Liver (tissue), 9 donors: ENCODE results near the gene DIP2B. TPM values are rescaled to one million over a fixed set of nuclear protein-coding genes. Genes with fewer than 3 reads are reported as not detected.

Source experiments
- DNase-seq: peaks from one replicate; pipeline ENCODE4 v3.0.0-alpha.2; 2017; ENCODE audit warnings: low spot score
- H3K27ac ChIP-seq, 2 donors: one replicate each; pipeline ENCODE4 v1.7.0; 2013; ENCODE audit warnings: inconsistent platforms in 2 of 2, low read length in 2 of 2, control low read depth in 1 of 2, low read depth in 1 of 2, mild to moderate bottlenecking in 1 of 2
- H3K27me3 ChIP-seq, 4 donors: one replicate each; pipeline versions ENCODE4 v1.6.1 to v1.7.0; 2013; ENCODE audit warnings: low read length in 3 of 4, inconsistent platforms in 1 of 4, mild to moderate bottlenecking in 1 of 4, moderate library complexity in 1 of 4; ENCODE audit not compliant: control insufficient read depth in 4 of 4, insufficient read depth in 4 of 4
- H3K36me3 ChIP-seq, 4 donors: one replicate each; pipeline versions ENCODE4 v1.6.1 to v1.7.0; 2013; ENCODE audit warnings: low read length in 3 of 4, mild to moderate bottlenecking in 3 of 4, low read depth in 1 of 4, moderate library complexity in 1 of 4; ENCODE audit not compliant: control insufficient read depth in 4 of 4, insufficient read depth in 3 of 4
- H3K4me1 ChIP-seq, 4 donors: one replicate each; pipeline versions ENCODE4 v1.6.1 to v1.7.0; 2013; ENCODE audit warnings: low read length in 3 of 4, mild to moderate bottlenecking in 3 of 4, moderate library complexity in 1 of 4; ENCODE audit not compliant: control insufficient read depth in 4 of 4, insufficient read depth in 4 of 4
- H3K4me3 ChIP-seq, 3 donors: one replicate each; pipeline versions ENCODE4 v1.6.1 to v1.7.0; 2013; ENCODE audit warnings: low read length in 3 of 3, control low read depth in 1 of 3, low read depth in 1 of 3, mild to moderate bottlenecking in 1 of 3
- H3K9ac ChIP-seq, 2 donors: one replicate each; pipeline ENCODE4 v1.7.0; 2013; ENCODE audit warnings: low read length in 2 of 2, mild to moderate bottlenecking in 2 of 2, moderate library complexity in 2 of 2, control low read depth in 1 of 2, low read depth in 1 of 2
- H3K9me3 ChIP-seq, 4 donors: one replicate each; pipeline versions ENCODE4 v1.6.1 to v1.7.0; 2013; ENCODE audit warnings: low read length in 3 of 4; ENCODE audit not compliant: control insufficient read depth in 4 of 4
- EGR1 ChIP-seq, 2 donors: IDR thresholded peaks; 2 replicates each; pipeline ENCODE4 v1.6.1; 2016 to 2018; ENCODE audit warnings: antibody characterized with exemption in 2 of 2, low read depth in 2 of 2
- FOXA2 ChIP-seq: IDR thresholded peaks from 2 replicates; pipeline ENCODE4 v1.6.1; 2016; ENCODE audit warnings: antibody characterized with exemption
- HNF4G ChIP-seq: IDR thresholded peaks from 2 replicates; pipeline ENCODE4 v1.6.1; 2016; ENCODE audit warnings: antibody characterized with exemption
- NR2F2 ChIP-seq: IDR thresholded peaks from 2 replicates; pipeline ENCODE4 v1.6.1; 2016; ENCODE audit warnings: antibody characterized with exemption
- RAD21 ChIP-seq, 2 donors: IDR thresholded peaks; 2 replicates each; pipeline ENCODE4 v1.6.1; 2016; ENCODE audit warnings: antibody characterized with exemption in 2 of 2, mild to moderate bottlenecking in 2 of 2
- SP1 ChIP-seq: IDR thresholded peaks from 2 replicates; pipeline ENCODE4 v1.6.1; 2018; ENCODE audit warnings: antibody characterized with exemption, mild to moderate bottlenecking
- TAF1 ChIP-seq: conservative IDR thresholded peaks from 2 replicates; pipeline ENCODE4 v1.6.1; 2016; ENCODE audit warnings: antibody characterized with exemption, mild to moderate bottlenecking
- YY1 ChIP-seq: IDR thresholded peaks from 2 replicates; pipeline ENCODE4 v1.6.1; 2016; ENCODE audit warnings: antibody characterized with exemption, mild to moderate bottlenecking
- WGBS: extraction: QIAGEN DNeasy Blood & Tissue Kit; methylation state at CpG from one replicate; pipeline ENCODE4 v1.1.7; 2013; 5-methylcytosine and 5-hydroxymethylcytosine counted together
- polyA plus RNA-seq, 2 donors: library from polyadenylated mRNA; stranded (reverse) in 1 of 2; unstranded in 1 of 2; fragments of 200-250 nt in 1 of 2; fragments of >200 nt in 1 of 2; fragmentation: Nextera tagmentation in 1 of 2; extraction: Ambion mirVana in 1 of 2; gene quantifications; one replicate each; pipeline versions ENCODE4 v1.2.1 to v1.2.3, GENCODE V29; 2013 to 2015
- total RNA-seq, 2 donors: library from RNA; depleted of rRNA; stranded (reverse); fragments of >200 nt; gene quantifications; one replicate each; pipeline ENCODE4 v1.2.3, GENCODE V29; 2014
- TF ChIP-seq, protein P1 (sequence below): fragments of 150-350 bp; IDR thresholded peaks from 2 replicates; pipeline ENCODE4 v1.5.1; 2017; ENCODE audit warnings: improper control_type of control experiment, low read depth, low read length; ENCODE audit not compliant: missing input control
- TF ChIP-seq, protein P2 (sequence below): IDR thresholded peaks from 2 replicates; pipeline ENCODE4 v1.6.1; 2016; ENCODE audit warnings: antibody characterized with exemption
- TF ChIP-seq, protein P3 (sequence below): IDR thresholded peaks from 2 replicates; pipeline ENCODE4 v1.6.1; 2016; ENCODE audit warnings: antibody characterized with exemption
- donor health status: healthy.
- donor health status: healthy.
- donor health status: healthy.
- donor health status: healthy.
- donor health status: healthy.

Gene DIP2B
- total and polyA plus RNA-seq, 4 donors: 4.8 to 30.7 (median 13.8) TPM

DNA sequence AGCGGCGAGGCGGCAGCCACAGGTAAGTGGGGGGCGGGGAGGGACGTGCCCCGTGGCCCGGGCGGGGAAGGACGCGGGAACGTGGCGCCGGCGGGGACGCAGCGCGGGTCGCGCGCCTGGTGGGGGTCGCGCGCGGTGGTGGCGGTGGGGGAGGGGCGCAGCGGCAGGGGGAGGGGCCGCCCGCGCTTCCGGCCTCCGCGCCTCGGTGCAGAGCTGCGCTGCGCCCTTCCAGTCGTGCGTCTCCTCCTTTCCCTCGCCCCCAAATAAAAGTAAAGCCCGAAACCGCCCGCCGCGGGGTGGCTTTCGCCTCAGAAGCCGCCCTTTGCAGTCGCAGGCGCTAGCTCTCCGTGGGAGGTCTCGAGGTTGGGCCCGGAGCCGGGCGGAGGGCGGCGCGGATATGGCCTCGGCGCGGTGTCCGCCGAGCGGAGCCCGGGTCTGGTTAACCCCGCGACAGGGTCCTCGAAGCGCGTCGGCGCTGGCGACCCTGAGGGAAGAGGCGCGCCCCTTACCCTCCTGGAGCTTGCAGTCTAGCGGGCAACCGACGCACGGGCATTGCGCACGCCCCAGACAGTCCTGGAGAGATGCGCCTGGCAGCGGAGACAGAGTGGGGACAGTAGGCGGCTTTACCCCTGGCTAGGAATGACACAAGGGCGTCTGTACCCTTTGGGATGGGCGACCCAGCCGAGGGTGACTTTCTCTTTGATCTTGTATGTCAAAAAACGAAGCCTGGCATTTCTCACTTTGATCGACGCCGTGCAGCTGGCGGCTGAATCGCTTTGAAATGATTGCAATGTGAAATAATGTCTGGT lies 259.7 kb downstream of the DIP2B start:
- WGBS: under 1% methylated on average over 91 of the region's 91 CpGs

DNA sequence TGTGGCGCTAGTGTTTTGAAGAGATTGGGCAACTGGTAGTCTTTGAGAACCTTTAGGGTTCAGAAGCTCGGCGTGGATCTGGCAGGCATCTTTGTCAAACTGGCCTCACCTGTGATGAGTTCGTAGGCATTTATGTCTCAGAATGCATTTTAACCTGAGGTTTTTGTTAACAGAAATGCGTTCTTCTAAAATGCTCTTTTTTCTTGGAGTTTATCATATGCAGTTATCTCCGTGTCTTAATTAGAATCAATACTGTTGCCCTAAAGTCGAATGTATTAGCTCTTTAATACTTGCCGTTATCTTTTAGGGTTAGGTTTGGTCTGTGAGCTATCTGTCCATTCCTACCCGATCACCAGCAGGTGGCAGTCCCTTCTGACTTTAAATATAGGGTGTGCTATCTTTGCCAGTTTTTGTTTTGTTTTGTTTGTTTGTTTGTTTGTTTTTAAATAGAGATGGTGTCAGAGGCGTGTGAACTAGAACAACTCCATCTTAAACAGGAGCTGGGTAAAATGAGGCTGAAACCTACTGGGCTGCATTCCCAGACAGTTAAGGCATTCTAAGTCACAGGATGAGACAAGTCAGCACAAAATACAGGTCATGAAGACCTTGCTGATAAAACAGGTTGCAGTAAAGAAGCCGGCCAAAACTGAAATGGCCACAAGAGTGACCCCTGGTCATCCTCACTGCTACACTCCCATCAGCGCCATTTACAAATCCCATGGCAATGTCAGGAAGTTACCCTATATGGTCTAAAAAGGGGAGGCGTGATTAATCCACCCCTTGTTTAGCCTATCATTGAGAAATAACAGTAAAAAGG lies 260.5 kb downstream of the DIP2B start:
- peak overlapping the region; percentile 33 to 80 for H3K9ac ChIP-seq
- peak overlapping the region; percentile 94 to 100 for H3K27ac ChIP-seq
- TF ChIP-seq, protein P1, sequence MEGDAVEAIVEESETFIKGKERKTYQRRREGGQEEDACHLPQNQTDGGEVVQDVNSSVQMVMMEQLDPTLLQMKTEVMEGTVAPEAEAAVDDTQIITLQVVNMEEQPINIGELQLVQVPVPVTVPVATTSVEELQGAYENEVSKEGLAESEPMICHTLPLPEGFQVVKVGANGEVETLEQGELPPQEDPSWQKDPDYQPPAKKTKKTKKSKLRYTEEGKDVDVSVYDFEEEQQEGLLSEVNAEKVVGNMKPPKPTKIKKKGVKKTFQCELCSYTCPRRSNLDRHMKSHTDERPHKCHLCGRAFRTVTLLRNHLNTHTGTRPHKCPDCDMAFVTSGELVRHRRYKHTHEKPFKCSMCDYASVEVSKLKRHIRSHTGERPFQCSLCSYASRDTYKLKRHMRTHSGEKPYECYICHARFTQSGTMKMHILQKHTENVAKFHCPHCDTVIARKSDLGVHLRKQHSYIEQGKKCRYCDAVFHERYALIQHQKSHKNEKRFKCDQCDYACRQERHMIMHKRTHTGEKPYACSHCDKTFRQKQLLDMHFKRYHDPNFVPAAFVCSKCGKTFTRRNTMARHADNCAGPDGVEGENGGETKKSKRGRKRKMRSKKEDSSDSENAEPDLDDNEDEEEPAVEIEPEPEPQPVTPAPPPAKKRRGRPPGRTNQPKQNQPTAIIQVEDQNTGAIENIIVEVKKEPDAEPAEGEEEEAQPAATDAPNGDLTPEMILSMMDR: peak; percentile 57
- TF ChIP-seq EGR1 (IDR thresholded peaks at IDR 0.05; ENCODE audit: low read depth in 2 of 2): no peak
- no peak for TF ChIP-seq TAF1
- peak; percentile 78 to 83 for TF ChIP-seq RAD21 (IDR thresholded peaks at IDR 0.05)
- peak; percentile 56 for DNase-seq
- no peaks in the 10 kb centered on the region for H3K9me3 ChIP-seq
- no peaks in the 10 kb centered on the region for H3K27me3 ChIP-seq
- peak overlapping the region; percentile 73 to 91 (median 83) for H3K4me3 ChIP-seq
- no peaks in the 10 kb centered on the region for H3K36me3 ChIP-seq
- H3K4me1 ChIP-seq: peaks cover 0 to 33% (median 22%) of the 10 kb centered on the region in 4 donors
- 12% methylated on average over 13 of the region's 13 CpGs for WGBS

More for the DNA sequence above, 259.7 kb downstream of the DIP2B start:
- H3K9ac ChIP-seq: peak overlapping the region; percentile 33 to 82
- H3K27me3 ChIP-seq: no peaks in the 10 kb centered on the region
- no peaks in the 10 kb centered on the region for H3K36me3 ChIP-seq
- H3K4me3 ChIP-seq: peak overlapping the region; percentile 73 to 91 (median 83)
- no peak for DNase-seq
- peaks cover 0 to 33% (median 22%) of the 10 kb centered on the region in 4 donors for H3K4me1 ChIP-seq
- peak overlapping the region; percentile 94 to 100 for H3K27ac ChIP-seq
- no peak for TF ChIP-seq FOXA2
- TF ChIP-seq SP1: no peak
- TF ChIP-seq, protein P2, sequence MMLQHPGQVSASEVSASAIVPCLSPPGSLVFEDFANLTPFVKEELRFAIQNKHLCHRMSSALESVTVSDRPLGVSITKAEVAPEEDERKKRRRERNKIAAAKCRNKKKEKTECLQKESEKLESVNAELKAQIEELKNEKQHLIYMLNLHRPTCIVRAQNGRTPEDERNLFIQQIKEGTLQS: no peak
- no peak for TF ChIP-seq EGR1 (IDR thresholded peaks at IDR 0.05; ENCODE audit: low read depth in 2 of 2)
- no peak for TF ChIP-seq HNF4G
- TF ChIP-seq, protein P1: no peak
- no peak for TF ChIP-seq YY1
- TF ChIP-seq TAF1: no peak
- TF ChIP-seq NR2F2: no peak
- no peaks in the 10 kb centered on the region for H3K9me3 ChIP-seq

DNA sequence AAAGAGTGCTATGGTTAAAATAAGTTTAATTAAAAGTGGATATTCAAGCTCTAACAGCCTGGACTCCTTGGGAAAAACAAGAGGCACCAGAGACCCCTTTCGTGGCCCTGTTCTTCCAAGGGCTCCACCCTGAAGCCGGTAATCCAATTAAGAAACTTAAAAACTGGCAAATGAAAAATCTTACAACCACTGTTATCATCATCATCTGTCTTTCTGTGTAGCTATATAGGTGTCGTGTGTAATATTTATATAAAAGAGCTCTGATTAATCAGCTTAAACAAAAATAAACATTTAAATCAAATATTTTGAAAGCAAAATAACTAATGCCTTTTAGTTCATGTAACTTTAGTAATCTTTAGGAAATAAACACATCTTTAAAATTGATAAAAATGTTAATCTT lies 263.6 kb downstream of the DIP2B start:
- DNase-seq: no peak
- no peaks in the 10 kb centered on the region for H3K9me3 ChIP-seq
- H3K27ac ChIP-seq: no peak overlapping the region
- WGBS: 69% methylated on average over 3 of the region's 3 CpGs
- no peaks in the 10 kb centered on the region for H3K27me3 ChIP-seq
- no peak overlapping the region for H3K4me3 ChIP-seq
- H3K9ac ChIP-seq: no peak overlapping the region
- H3K36me3 ChIP-seq: no peaks in the 10 kb centered on the region
- peaks cover 0 to 26% (median 16%) of the 10 kb centered on the region in 4 donors for H3K4me1 ChIP-seq
- TF ChIP-seq, protein P1: no peak
- TF ChIP-seq EGR1 (IDR thresholded peaks at IDR 0.05; ENCODE audit: low read depth in 2 of 2): no peak
- TF ChIP-seq, protein P3, sequence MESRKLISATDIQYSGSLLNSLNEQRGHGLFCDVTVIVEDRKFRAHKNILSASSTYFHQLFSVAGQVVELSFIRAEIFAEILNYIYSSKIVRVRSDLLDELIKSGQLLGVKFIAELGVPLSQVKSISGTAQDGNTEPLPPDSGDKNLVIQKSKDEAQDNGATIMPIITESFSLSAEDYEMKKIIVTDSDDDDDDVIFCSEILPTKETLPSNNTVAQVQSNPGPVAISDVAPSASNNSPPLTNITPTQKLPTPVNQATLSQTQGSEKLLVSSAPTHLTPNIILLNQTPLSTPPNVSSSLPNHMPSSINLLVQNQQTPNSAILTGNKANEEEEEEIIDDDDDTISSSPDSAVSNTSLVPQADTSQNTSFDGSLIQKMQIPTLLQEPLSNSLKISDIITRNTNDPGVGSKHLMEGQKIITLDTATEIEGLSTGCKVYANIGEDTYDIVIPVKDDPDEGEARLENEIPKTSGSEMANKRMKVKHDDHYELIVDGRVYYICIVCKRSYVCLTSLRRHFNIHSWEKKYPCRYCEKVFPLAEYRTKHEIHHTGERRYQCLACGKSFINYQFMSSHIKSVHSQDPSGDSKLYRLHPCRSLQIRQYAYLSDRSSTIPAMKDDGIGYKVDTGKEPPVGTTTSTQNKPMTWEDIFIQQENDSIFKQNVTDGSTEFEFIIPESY: no peak
